ENCODE data around the gene KCTD15. TPM values are rescaled to one million over a fixed set of nuclear protein-coding genes. Genes with fewer than 3 reads are reported as not detected.

Gene KCTD15
- total and polyA plus RNA-seq, 2 of the 4 experiments (the other 2 are of a cell fraction) = 16.3 to 19.6 TPM

- no peak overlapping the region for H3K4me2 ChIP-seq (ENCODE audit: low read depth, low read length)
- no peak overlapping the region for H3K56ac ChIP-seq (ENCODE audit: extremely low read depth, insufficient read depth, low read length)
- H3K27me3 ChIP-seq (ENCODE audit: control insufficient read depth, insufficient read depth, low read length) = peaks cover 16% of the 10 kb centered on the region; the same call in 1 of the 2 replicates
- H2AFZ ChIP-seq (replicated peaks; ENCODE audit: low read length, poor library complexity) = no peak overlapping the region
- H3K9me1 ChIP-seq (ENCODE audit: insufficient read depth, low read length) = 0 out of 2 replicates have a peak, but pooled peaks cover 4% of the 10 kb centered on the region
- no peaks in the 10 kb centered on the region for H3K36me3 ChIP-seq (ENCODE audit: control insufficient read depth, insufficient read depth, low read length)
- no peak overlapping the region for H3K9ac ChIP-seq (ENCODE audit: low read depth, low read length)
- intact Hi-C loops (cut with micrococcal nuclease) (loop anchor here (10.0 kb wide), 1 partner anchor 651 kb away; no protein-coding TSS in a partner anchor), in situ Hi-C loops (cut with MboI; ENCODE audit: low sequenced_read_pairs) (loop anchor here (5.0 to 25.0 kb wide), 2 partner anchors 321 to 561 kb away; no protein-coding TSS in a partner anchor), dilution Hi-C loops (cut with HindIII; ENCODE audit: low sequenced_read_pairs, unreplicated experiment) (no loop called here)
- H3K27ac ChIP-seq (ENCODE audit: insufficient read depth, low read length) = no peak overlapping the region
- H2AK9ac ChIP-seq (replicated peaks; ENCODE audit: low read depth, low read length, poor library complexity) = no peak overlapping the region
- H4K5ac ChIP-seq (ENCODE audit: low read depth, low read length) = no peak overlapping the region
- ATAC-seq (ENCODE audit: low read depth) (no peak), DNase-seq (no peak)
- no peak overlapping the region for H3K14ac ChIP-seq (replicated peaks; ENCODE audit: low read depth, low read length)
- ChIA-PET POLR2A (ENCODE audit: unreplicated experiment) (no interaction called here), CTCF (no interaction called here)
- H3K79me1 ChIP-seq (ENCODE audit: low read depth in 1 of 2, low read length in 2 of 2) = no peaks in the 10 kb centered on the region
- 55% methylated on average over 5 of the region's 9 CpGs; no CpG with 5 or more reads in 1 of the 2 experiments for WGBS, 2 experiments (ENCODE audit: extremely low coverage in 2 of 2, insufficient read length in 1 of 2)
- no TSS peak for BruUV-seq (replicated peaks)
- no peaks in the 10 kb centered on the region for H3K4me1 ChIP-seq (ENCODE audit: control insufficient read depth, insufficient read depth, low read length)
- no peak overlapping the region for H3K18ac ChIP-seq (ENCODE audit: low read depth, low read length)
- H2BK15ac ChIP-seq (ENCODE audit: low read depth, low read length) = no peak overlapping the region
- H4K20me1 ChIP-seq (ENCODE audit: insufficient read depth, low read length) = no peaks in the 10 kb centered on the region
- H3K4ac ChIP-seq (ENCODE audit: low read depth, low read length) = no peak overlapping the region
- H3K23ac ChIP-seq (ENCODE audit: low read depth, low read length) = no peak overlapping the region
- no peak overlapping the region for H4K91ac ChIP-seq (ENCODE audit: insufficient read depth, low read depth, low read length)
- H2AK5ac ChIP-seq (ENCODE audit: low read depth, low read length) = no peak overlapping the region
- no peak overlapping the region for H3K4me3 ChIP-seq (ENCODE audit: insufficient read depth, low read depth, low read length)
- H2BK120ac ChIP-seq (ENCODE audit: low read depth, low read length) = no peak overlapping the region
- H3K9me3 ChIP-seq (ENCODE audit: control insufficient read depth, insufficient read depth, low read length) = no peaks in the 10 kb centered on the region
- H2BK5ac ChIP-seq (ENCODE audit: low read depth, low read length, poor library complexity, severe bottlenecking) = no peak overlapping the region
- H4K8ac ChIP-seq (ENCODE audit: low read depth in 2 of 2, low read length in 2 of 2) = no peak overlapping the region
- TF ChIP-seq NFE2L2 (IDR thresholded peaks at IDR 0.05; ENCODE audit: low read depth, low read length) = no peak
- no peak for TF ChIP-seq SMC3 (IDR thresholded peaks at IDR 0.05; ENCODE audit: low read depth, low read length)
- no peak overlapping the region for H2BK20ac ChIP-seq (ENCODE audit: low read depth, low read length)
Observed at GRCh38 chr19:33775731-33776487, 20.8 kb upstream of the KCTD15 start.

All from IMR-90 (cell line).